Measurements from ENCODE around the gene AKT2.
"Not testable (repeated sequence)": the region's sequence is repeated elsewhere in the genome, so short reads cannot be mapped to it uniquely, and the experiment has no call there.

The AKT2 gene

GRCh38 chr19:40284501-40285352 is at the start of gene AKT2:
AKT2 (minus strand) TSS chr19:40285345; CDS start chr19:40265267, 20,078 bp downstream.
- DNase-seq: peak; percentile 52 to 88 (median 76)

- not testable (repeated sequence) for DNase-seq
Measured at GRCh38 chr19:40333083-40333482, 47.9 kb upstream of the AKT2 start.

GRCh38 chr19:40332669-40333068 is 47.5 kb upstream of the AKT2 start:
- DNase-seq: no peak

GRCh38 chr19:40331052-40331451 is 45.9 kb upstream of the AKT2 start:
- no peak for DNase-seq

GRCh38 chr19:40326201-40326600 is 41.1 kb upstream of the AKT2 start:
- peak in 1 of 3 donors; percentile 6 for DNase-seq

- DNase-seq: peak in 1 of 3 donors; percentile 2
Measured at GRCh38 chr19:40323705-40324104, 38.6 kb upstream of the AKT2 start.

- DNase-seq: peak in 1 of 3 donors; percentile 2
Measured at GRCh38 chr19:40322951-40323615, 37.9 kb upstream of the AKT2 start.

GRCh38 chr19:40322271-40322610 is 37.1 kb upstream of the AKT2 start:
- peak in 1 of 3 donors; percentile 17 for DNase-seq

- DNase-seq: peak in 1 of 3 donors; percentile 15
Measured at GRCh38 chr19:40321566-40322270, 36.6 kb upstream of the AKT2 start.

- DNase-seq: peak in 1 of 3 donors; percentile 2
Measured at GRCh38 chr19:40321076-40321475, 35.9 kb upstream of the AKT2 start.

- peak in 1 of 3 donors; percentile 8 for DNase-seq
Measured at GRCh38 chr19:40320558-40320935, 35.4 kb upstream of the AKT2 start.

GRCh38 chr19:40317338-40317737 is 32.2 kb upstream of the AKT2 start:
- no peak for DNase-seq

GRCh38 chr19:40315812-40316470 is 30.8 kb upstream of the AKT2 start:
- peak in 1 of 3 donors; percentile 14 for DNase-seq

GRCh38 chr19:40314656-40315055 is 29.5 kb upstream of the AKT2 start:
- DNase-seq: peak; percentile 23 to 52 (median 52)

GRCh38 chr19:40313229-40313983 is 28.3 kb upstream of the AKT2 start:
- DNase-seq: peak in 1 of 3 donors; percentile 12

- peak in 1 of 3 donors; percentile 10 for DNase-seq
Measured at GRCh38 chr19:40312533-40312932, 27.4 kb upstream of the AKT2 start.

GRCh38 chr19:40309666-40310065 is 24.5 kb upstream of the AKT2 start:
- peak in 1 of 3 donors; percentile 2 for DNase-seq

GRCh38 chr19:40305403-40305802 is 20.3 kb upstream of the AKT2 start:
- DNase-seq: peak; percentile 90 to 94 (median 90)

GRCh38 chr19:40304306-40304705 is 19.2 kb upstream of the AKT2 start:
- DNase-seq: no peak

- no peak for DNase-seq
Measured at GRCh38 chr19:40303765-40304164, 18.6 kb upstream of the AKT2 start.

- DNase-seq: no peak
Measured at GRCh38 chr19:40302224-40303011, 17.3 kb upstream of the AKT2 start.
